HG03025 (cell line): Measurements from ENCODE around the gene ZNF90.
"Not testable (repeated sequence)": the region's sequence is repeated elsewhere in the genome, so short reads cannot be mapped to it uniquely, and the experiment has no call there.

Experiments used
- ATAC-seq: cut with Tn5 transposase; IDR thresholded peaks from one replicate; pipeline ENCODE4 v1.9.1; 2021; ENCODE audit warnings: mild to moderate bottlenecking, moderate library complexity; ENCODE audit not compliant: unreplicated experiment, low FRiP score

ZNF90 gene

DNA sequence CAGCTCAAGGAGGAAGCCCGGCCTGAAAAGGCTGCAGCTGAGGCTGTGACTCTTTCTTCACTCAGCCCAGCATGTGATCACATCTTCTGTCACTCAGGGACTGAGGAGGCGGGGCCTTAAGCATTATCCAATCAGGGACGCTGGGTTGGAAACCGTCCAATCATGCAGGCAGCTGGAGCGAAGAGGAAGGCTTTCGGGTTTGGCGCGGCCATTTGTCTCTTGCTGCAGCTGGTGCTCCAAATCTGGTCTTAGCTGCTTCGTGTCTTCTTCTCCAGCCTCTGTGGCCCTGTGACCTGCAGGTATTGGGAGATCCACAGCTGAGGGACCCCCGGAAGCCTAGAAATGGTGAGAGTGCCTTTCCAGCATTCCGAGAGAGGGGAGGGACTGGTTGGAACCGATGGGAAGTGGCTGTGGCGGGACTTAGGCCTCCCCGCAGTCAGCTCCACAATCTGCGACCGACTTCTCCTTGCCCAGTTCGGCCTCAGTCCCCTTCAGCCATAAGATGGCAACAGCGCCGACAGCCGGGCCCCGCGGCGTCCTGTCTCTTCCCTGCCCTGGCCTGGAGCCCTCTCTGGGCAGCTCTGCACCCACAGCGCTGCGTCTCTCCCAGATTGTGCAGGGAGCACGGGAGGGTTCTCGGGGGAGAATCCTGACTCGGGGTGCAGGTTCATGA lies at the start of gene ZNF90:
ZNF90 (plus strand) TSS at position 210 of the 673 bp plus-strand sequence; CDS start at position 343, 133 bp downstream.
- ATAC-seq = peak; percentile 66

DNA sequence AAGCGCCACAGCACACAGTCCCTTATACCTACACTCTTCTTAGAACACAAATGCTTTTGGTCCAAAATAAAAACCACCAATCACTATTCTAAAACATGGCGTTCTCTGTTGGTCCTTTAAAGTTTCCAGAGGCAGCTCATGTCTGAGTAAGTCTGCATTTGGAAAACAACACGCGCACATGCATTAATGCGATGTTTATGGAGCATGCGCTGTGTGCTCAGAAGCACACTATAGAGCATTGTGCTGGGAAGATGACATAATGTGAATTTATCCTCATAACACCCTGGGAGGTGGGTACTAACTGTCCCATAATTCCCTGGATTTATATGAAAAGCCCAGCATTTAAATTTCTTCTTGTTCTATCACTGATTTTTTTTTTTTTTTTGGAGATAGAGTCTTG lies 49.2 kb upstream of the ZNF90 start:
- ATAC-seq = no peak

DNA sequence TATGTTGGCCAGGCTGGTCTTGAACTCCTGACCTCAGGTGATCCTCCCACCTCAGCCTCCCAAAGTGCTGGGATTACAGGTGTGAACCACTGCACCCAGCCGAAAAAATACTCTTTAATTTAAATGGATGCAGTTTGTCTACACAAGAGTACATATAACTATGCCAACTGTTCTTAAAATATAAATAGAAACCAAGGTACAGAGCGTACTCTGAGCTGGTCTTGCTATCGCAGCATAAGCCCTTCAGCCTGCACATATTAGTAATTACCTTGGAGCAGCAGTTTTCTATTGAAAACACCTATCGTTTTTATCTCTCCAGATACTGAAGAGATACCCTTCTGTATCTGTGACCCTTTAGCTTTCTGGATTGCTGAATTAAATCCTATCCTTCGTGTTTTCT lies 41.9 kb upstream of the ZNF90 start:
- ATAC-seq = no peak

DNA sequence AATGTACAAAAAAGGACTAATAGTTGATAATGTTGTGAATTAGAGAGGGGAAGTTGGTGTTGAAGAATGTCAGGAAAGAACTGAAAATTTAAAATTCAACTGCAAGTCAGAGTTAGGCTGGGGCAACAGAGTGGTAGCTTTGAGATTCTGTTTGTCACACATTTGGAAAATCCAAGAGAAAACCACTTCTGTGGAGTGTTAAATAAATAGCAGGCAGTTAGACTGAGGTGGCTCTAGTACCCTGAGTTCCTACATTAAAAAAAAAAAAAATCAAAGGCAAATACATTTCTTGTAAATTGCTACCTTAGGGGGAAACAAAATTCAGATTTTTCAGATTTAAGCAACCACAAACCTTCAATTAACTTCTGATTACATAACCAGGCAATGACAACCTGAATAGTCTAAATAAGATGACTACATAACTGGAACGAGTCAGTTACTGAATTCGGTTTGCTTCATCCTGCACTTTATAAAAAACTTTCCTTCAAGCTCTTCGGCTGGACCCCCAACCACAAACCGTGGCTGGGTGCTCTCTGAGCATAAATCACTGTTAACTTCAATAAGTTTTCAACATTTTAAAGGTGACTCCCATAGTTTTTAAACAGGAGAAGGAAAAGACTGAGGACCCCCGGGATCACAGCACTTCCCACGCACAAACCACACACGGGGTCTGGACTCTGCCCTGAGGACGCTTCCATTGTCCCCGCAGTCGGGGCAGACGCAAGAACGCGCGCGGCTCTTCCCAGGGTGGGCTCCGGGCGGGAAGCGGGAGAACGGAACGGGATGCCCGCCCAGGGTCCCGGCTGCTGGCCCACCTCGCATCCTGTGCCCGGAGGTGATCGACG lies 39.2 kb upstream of the ZNF90 start:
- ATAC-seq = no peak

DNA sequence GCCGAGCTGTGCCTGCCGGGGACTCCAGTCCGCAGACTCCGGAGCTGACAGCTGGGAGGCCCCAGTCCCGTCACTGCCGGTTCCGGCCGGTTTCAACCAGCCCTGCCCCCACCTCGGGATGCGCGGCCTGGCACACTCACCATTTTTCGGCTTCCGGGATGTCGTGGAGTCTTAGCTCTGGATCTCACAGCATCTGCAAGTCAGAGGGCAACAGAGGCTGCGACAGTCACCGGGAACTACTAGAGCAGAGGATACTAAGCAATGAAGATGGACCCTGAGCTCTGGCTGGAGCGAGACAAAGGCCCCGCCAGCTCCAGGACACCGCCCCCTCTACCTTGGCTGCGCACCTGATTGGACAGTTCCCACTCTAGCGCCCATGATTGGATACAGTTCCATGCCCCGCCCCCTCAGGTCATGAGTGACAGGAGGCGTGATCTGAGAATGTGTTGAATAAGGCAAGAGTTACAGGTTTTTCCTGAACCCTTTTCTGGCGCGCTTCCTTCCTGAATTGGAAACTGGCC lies 38.5 kb upstream of the ZNF90 start, which contains the start of gene ZNF682:
ZNF682 (minus strand) TSS at position 303 of the 521 bp plus-strand sequence; CDS start at position 143, 160 bp downstream.
- peak; percentile 82 for ATAC-seq

DNA sequence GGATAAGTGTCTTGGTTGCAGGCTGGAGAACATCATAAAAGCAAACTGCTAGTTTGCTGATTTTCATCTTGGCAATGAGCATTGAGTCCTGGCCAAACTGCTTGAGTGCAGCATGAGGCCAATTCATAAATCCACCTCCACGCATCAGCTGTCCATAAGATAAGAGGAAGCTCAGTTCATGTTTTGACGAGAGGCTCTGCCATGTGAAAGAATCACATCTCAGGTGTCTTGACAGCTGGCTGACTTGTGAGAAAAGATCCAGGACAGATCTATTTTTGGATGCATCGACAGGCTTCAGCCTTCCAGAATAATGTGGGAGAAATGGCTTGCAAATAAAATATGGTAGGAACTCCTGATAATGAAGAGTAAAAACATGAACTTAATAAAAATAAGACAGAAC lies 33.1 kb upstream of the ZNF90 start:
- no peak for ATAC-seq

DNA sequence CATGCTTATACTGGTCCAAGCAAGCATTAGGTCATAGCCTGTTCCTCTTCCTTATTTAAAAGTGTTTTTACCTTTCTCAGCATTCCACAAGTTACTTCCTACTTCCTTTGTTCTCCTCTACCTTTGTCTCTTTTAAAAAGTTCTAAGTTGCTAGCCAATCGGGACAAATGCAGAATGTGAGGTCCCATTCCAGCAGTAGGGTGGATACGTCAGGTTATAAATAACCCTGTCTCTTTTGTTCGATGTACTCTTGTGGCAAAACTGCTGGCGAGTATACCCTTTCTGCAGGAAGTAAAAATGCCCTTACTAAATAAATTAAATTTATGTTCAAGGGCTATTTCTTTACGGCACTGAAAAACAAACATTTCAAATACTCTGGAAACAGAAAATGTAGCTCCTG lies 32.1 kb upstream of the ZNF90 start:
- not testable (repeated sequence) for ATAC-seq

DNA sequence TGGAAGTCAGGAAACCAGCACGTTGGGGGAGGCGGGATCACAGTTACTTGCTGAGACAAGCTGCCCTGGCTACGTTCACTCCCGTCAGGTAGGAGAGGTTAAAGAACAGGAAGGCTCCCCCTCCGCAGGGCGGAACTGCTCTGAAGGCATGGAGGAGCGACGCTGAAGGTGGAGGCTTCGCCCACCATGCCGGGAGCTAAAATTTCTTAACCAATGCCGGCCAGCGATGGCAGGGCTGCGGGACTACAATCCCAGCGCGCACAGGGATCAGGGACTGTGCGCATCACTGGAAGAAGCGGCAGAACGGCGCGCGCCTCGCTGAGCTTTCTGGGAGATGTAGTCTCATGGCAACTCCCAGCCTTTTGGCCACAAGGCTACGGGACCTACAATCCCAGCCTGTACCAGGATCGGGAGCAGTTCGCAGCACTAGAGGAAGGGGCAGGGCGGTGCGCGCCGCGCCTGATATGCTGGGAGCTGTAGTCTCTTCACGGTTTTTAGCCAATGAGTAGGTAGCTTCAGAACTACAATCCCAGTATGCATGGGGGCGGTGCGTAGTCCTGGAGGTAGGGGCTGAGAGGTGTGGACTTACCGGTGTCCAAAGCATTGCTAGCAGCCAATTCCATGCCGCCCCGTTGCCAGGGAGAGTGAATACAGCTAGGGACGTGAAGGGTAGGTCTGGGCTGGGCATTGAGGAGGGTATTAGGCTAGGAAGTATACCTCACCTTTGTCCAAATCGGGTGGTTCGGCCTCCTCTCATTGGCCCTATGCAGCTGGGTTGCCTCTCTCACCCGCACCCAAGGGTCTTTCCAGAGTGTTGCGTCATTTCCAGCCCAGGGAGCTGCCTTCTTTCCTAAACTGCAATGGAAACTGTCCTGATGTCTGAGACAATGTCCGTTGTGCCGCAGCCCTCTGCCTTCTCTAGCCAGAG lies 25.7 kb upstream of the ZNF90 start:
- peak; percentile 82 for ATAC-seq

DNA sequence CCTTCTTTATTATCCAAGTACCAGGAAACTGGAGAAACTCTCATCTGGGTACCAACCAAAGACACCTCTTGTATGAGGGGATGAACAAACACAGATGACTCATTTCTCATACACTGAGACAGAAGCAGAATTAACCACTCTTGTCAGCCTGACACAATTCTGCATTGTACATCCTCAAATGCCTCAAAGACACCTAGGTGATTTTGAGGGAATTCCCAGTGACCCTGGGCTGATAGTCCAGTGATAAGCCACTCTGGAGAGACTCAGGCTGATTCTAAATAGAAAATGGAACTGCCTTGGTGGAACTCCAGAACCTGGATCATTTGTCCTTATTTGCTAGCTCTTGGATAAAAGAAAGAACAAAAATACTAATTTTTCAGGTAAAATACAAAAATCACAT lies 19.1 kb upstream of the ZNF90 start:
- ATAC-seq = not testable (repeated sequence)

DNA sequence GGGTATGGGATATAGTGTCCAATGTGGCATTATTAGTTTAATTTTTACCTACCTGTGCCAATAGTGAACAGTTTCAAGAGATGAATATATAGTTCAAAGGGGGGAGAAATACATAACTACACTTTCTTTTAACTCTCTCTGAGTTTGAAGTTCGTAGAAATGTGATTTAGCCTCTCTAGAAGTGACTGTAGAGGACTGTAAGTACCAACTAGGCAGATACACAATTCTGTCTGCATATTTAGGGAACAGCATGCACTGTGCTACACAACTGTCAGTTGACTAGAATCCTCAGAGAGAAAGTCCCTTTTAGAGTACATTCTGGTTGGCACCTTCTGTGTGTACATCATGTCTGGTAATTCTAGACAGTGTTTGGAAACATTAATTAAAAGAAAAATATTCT lies 17.5 kb upstream of the ZNF90 start:
- no peak for ATAC-seq

DNA sequence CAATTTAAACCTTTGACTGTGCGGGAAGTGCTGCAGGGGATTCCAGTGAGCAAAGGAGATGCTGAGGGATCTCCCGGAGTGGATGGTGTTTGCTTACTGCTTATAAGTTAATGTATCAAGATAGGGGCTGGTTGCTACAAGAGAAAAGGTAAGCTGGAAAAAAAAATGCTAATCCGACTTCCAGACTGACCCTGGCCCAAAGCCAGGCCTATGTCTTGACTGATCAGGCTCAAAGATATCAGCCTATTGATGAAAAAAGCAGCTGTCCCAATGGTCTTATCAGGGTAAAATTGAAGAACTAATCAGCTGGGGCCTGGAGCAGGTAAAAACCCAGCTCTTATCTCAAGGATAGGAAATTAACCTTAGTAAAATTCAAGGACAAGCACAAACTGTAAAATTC lies 10.9 kb upstream of the ZNF90 start:
- ATAC-seq = no peak

DNA sequence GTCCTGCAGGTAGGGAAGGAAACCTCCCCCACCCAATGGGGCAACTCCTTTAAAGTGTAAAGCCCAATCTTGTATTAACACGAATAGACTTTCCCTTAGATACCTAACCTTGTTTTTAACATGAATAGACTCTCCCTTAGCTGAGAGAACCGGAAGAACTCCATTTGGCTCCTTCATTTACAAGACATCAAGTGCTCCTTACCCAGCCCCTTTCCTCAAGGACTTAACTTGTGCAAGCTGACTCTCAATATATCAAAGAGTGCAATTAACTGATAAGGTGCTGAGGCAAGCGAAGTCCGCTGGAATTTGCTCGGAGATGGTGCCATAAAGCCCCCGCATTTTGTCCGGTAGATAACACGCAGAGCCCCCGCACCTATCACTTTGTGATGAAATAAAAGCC lies 9.9 kb upstream of the ZNF90 start:
- no peak for ATAC-seq

DNA sequence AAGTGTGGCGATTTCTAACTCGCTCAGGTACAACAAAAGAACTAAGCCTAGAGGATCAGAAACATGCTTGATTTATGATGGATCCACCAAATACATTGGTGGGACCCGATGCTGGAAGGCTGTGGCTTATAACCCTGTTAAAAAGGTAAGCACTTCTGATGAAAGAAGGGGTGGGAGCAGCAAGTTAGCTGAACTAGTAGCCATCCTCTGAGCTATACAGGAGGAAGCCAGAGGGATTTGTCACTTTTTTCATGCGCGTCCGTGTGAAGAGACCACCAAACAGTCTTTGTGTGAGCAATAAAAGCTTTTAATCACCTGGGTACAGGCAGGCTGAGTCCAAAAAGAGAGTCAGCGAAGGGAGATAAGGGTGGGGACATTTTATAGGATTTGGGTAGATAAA lies 9.2 kb upstream of the ZNF90 start:
- not testable (repeated sequence) for ATAC-seq

DNA sequence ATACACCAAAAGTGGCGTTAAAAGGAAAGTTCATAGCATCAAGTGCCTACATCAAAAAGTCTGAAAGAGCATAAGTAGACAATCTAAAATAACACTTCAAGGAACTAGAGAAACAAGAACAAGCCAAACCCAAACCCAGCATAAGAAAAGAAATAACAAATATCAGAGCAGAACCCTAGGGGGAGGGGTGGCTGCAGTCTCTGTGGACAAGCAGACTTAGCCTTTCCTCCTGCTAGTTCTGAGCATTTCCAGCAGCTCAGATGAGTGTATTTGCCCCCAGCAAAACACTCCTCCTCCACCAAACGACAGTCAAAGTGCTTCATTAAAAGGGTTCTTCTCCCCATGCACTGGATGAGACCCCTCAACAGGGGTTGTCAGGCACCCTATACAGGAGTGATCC lies 7.1 kb upstream of the ZNF90 start:
- ATAC-seq = no peak

DNA sequence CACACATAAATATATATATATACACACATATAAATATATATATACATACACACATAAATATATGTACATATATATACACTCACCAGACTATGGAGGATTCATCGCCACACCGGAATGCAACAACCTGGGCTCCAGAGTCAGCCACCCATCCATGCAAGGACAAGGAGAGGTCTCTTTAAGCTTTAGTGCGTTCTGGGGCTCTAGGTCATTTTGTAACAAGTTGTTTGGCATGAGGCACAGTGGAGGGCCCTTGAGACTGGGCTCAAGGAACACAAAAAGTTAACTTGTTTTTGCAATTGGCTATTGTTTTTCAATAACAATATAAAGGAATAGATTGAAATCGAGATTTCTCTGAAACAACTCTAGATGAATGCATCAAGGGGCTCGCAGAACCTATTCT lies 4.9 kb upstream of the ZNF90 start:
- no peak for ATAC-seq

DNA sequence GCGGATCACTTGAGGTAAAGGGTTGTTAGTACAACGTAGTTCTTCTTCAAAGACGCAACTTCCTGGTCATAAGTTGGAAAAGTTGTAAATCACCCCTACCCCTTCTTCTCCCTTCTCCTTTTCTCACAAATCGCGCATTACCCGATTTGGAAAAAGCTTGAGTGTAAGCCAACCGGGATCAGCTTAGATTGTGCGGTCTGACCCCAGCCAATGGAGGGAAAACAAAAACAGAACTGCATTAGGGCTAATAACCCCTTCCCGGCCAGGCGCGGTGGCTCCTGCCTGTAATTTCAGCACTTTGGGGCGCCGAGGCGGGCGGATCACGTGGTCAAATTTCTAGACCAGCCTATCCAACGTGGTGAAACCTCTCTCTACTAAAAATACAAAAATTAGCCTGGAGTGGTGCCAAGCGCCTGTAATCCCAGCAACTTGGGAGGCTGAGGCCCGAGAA lies 806 bp downstream of the ZNF90 start:
- no peak for ATAC-seq

DNA sequence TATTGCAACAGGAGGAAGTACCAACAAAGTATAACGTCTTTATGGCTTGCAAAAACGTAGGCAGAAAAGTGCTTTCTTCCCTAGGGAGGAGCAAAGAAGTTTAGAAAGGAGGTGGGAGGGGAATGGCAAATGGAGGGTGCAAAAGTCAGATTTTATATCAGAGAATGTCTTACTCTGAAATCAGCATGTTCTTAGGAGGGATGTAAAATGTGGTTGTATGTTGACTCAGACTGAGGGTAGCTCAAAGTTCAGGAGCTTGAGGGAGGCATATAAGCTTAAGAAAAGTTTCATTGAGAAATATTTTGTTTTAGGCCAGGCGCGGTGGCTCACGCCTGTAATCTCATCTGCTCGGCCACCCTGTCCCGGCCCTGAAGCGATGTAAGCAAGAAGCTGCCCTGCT lies 1.7 kb downstream of the ZNF90 start:
- ATAC-seq = no peak

DNA sequence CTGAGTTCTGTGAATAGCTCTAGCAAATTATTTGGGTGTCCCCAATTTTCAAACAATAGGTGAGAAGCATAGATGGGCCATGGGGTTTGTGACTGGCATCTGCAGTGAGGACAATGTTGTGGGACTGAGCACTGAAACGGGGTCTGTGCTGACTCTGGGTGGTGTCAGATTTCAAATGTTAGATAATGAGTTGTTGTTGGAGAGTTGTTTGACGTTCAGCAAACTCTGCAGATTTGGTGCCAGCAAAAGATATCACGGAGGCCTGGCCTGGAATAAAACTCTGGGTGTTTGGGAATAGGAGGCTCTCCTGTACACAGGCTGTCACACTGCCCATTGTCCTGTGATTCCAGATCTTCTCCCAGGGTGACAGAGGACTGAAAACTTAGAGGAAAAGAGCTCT lies 2.9 kb downstream of the ZNF90 start:
- ATAC-seq = no peak

DNA sequence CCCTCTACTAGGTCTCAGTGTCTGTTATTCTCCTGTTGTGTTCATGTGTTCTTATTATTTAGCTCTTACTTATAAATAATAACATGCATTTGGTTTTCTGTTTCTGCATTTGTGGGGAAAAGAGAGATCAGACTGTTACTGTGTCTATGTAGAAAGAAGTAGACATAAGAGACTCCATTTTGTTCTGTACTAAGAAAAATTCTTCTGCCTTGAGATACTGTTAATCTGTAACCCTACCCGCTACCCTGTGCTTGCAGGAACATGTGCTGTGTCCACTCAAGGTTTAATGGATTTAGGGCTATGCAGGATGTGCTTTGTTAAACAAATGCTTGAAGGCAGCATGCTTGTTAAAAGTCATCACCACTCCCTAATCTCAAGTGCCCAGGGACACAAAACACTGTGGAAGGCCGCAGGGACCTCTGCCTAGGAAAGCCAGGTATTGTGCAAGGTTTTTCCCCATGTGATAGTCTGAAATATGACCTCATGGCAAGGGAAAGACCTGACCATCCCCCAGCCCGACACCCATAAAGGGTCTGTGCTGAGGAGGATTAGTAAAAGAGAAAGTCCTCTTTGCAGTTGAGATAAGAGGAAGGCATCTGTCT lies 4.5 kb downstream of the ZNF90 start:
- not testable (repeated sequence) for ATAC-seq

DNA sequence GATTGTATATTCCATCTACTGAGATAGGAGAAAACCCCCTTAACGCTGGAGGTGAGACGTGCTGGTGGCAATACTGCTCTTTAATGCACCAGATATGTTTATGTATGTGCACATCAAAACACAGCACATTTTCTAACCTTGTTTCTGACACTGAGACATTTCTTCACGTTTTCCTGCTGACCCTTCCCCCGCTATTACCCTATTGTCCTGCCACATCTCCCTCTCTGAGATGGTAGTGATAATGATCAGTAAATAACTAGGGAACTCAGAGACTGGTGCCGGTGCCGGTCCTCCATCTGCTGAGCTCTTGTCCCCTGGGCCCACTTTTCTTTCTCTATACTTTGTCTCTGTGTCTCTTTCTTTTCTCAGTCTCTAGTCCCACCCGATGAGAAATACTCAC lies 5.1 kb downstream of the ZNF90 start:
- ATAC-seq = not testable (repeated sequence)
